ENCODE measurements around the gene SMIM38.
A peak's percentile ranks its signal among the peaks of the same experiment; 100 is the strongest.
"Not testable (repeated sequence)": the region's sequence is repeated elsewhere in the genome, so short reads cannot be mapped to it uniquely, and the experiment has no call there.

Gene SMIM38

DNA sequence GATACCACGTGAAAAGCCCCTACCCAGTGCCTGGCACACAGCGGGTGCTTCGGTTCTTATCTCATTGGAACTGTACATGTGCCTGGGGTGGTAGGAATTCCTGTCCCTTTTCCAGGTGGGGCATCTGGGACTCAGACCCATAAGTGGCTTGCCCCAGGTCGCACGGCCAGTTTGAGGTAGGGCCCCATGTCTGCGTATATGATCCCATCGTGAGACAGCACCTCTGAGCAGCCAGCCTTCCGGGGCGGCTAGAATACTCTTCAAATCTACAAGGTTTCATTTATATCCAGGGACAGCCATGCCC, 33.5 kb upstream of the SMIM38 start:
- no peak for DNase-seq (ENCODE audit: low spot score)

DNA sequence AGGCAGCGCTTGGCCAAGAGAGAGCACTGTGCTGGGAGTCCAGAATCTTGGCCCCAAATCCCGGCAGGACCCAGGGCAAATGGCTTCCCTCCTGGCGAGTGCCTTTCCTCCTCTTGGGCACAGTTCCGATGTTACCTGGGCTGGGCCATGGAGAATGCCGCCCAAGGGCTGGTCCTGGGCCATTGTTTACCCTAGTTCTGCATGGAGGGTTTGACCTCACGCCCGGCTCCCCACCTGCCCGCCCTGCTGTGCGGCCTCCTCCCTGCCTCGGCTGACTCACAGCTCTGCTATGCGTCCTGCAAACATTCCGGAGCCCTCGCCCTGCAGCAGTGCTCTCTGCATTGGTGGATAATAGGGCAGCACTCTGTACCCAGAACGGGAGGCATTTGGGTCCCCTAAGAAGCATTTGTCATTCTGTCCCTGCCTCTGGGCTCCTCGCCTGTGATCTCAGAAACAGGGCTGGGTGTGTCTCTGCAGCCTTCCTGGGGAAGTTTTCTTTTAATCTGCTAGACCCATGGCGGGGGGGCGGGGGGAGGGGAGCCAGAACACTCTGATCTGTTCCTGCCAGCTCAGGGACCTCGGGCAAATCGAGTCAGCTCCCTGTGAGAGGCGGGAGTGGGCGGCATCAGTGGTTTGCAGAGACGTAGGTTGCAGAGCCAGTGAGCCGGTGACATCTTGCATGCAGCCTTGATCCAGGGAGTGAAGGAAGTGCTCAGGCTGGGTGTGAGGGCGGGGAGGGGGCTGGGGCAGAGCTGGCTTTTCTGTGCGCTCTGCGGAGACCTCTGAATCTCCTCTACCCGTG, 32.9 kb upstream of the SMIM38 start:
- peak; percentile 94 for DNase-seq (ENCODE audit: low spot score)

DNA sequence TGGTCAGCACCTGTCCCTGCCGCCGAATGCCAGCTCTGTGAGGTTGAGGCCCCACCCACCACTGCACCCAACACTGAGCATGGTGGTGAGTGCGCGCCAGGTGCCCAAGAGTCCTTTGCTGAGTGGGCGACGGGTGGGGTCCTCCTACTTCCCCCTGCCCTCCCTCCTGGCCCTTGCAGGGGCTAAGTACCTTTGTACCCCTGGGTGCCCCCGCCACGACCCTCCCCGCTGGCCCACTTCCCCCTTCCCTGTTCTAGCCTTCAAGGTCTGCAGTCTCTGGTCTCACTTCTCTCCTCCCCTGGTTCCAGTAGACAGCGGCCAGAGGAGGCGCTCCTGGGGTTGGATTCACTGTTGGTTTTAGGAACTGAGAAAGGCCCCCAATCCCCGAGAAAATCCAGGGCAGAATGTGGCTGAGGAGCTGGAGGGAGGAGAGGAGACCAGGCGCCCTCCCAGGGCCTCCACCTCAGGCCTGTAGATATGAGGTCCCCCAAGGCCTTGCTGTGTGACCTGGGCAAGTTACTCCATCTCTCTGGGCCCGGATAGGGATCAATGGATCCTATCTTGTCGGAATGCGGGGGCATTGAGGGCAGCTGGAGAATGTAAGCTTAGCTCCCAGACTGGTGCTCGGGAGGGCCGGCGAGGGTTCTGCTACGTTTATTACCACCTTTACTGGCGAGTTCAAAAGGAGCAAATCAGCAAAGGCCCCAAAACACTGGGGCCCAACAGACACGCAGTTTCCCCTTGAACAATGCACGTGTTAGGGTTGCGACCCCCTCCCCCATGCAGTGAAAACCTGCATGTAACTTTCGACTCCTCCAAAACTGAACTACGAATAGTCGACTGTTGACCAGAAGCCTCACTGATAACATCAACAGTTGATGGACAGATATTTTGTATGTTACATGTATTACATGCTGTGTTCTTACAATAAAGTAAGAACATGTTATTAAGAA, 31.9 kb upstream of the SMIM38 start:
- DNase-seq (ENCODE audit: low spot score), result no peak

DNA sequence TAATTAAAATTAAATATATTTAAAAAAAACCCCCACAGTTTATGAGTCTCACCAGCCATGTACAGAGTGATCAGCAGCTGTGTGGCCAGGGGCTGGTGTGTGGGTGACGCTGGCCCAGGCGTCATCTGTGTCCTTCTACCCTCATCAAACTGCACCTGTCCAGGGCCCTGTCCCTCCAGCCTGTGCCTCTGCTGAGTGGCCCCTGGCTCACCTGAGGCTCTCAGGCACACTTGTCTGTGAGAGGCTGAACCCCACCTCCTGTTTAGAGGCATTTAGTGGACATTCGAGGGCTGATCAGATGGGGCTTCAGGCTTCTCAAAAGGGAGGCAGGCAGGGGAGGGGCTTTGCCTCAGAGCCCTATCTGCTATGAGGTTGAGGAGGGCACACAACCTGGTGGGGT, 29.9 kb upstream of the SMIM38 start:
- no peak for DNase-seq (ENCODE audit: low spot score)

DNA sequence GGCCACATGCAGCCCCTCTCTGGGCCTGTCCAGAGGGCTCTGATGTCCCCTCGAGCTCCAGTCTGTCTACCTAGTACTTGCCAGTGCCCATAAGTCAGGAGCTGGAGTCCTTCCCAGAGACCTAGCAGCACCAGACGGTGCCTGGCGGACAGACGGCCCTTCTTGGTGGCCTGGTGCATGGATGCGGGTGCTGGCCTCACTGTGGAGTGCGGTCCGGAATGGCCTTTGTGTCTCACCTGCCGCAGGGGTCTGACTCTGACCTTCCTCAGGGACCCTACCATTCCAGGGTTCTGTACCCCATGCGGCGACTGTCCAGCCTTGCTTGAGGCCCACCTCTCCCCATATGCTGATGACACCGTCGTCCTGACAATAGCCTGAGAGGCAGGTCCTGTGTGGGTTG, 29.4 kb upstream of the SMIM38 start:
- DNase-seq (ENCODE audit: low spot score), result no peak

DNA sequence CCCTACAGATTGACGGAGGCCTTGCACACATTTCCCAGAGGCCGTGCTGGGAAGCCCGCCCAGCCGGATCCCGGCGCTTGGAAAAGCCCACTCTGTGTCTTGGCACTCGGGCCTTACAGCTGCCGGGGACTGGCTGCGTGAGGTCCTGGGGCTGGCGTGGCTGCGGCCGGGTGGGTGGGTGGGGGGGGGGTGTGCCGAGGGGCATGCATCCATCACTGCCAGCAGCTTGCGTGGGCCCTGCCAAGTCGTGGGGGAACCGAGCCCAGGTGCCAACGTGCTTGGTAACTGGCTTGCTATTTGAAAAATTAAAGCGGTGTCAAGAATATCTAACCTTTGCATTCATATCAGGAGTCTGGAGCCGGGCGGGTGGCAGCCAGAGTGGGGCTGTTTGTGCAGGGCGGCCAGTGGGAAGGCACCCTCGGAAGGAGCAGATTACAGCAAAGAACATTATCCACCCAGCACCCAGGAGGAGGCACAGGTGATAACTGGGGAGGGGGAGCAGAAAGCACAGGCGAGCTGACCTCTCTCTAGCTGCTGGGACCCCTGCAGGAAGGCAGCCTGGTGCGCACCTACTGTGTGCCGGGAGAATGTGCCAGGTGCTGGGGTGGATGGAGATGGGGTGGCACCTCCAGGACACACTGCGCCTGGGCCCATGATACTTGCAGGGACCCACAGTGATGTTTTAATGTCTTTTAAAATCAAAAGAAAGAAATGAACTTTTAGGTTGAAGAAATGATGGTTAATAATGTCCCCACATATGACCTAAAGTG, 28.5 kb upstream of the SMIM38 start:
- DNase-seq (ENCODE audit: low spot score), result no peak

DNA sequence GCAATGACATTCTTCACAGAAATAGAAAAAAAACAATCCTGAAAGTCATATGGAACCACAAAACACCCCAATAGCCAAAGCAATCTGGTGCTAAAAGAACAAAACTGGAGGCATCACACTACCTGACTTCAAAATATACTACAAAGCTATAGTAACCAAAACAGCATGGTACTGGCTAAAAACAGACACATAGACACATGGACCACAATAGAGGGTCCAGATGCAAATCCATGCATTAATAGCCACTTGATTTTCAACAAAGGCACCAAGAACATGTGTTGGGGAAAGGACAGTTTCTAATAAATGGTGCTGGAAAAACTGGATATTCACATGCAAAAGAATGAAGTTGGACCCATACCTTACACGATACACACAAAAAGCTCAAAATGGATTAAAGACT, 27.9 kb upstream of the SMIM38 start:
- DNase-seq (ENCODE audit: low spot score), result no peak

DNA sequence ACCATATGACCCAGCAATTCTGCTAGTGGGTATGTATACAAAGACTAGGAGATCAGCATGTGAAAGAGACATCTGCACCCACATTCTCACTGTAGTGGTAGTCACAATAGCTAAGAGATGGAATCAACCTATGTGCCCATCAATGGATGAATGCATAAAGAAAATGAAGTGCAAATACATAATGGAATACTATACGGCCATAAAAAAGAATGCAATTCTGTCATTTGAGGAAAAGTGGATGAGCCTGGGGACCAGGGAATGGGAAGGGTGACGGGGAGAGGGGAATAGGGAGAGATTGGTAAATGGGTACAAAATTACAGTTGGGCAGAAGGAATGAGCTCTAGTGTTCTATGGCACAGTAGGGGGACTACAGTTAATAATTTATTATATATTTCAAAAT, 26.7 kb upstream of the SMIM38 start:
- DNase-seq (ENCODE audit: low spot score), result no peak

DNA sequence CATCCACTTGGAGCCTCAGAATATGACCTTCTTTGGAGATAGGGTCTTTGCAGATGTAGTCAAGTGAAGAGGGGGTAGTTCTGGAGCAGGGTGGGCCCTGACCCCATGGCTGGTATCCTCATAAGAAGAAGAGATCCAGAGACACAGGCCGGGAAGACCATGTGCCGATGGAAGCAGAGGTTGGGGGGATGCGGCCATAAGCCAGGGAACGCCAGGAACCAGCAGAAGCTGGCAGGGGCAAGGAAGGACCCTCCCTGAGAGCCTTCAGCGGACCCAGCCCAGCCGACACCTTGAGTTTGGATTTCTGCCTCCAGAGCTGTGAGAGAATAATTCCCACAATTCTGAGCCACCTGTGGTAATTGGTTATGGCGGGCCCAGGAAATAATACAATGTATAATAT, 26.1 kb upstream of the SMIM38 start:
- DNase-seq (ENCODE audit: low spot score), result no peak

DNA sequence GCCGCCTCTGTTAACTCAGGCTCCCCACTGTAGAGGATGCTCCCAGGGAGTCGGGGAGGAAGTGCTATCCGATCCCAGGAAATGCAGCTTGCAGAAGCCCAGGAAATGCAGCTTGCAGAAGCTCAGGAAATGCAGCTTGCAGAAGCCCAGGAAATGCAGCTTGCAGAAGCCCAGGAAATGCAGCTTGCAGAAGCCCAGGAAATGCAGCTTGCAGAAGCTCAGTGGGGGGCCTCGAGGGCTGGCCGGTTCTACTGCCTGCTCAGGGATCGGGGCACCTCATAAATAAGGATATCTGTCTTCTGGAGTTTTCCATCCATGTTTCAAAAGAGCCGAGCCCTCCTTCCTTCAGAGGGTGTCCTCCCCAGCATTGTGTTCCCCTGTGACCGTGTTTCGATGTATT, 25.1 kb upstream of the SMIM38 start:
- DNase-seq (ENCODE audit: low spot score), result no peak

DNA sequence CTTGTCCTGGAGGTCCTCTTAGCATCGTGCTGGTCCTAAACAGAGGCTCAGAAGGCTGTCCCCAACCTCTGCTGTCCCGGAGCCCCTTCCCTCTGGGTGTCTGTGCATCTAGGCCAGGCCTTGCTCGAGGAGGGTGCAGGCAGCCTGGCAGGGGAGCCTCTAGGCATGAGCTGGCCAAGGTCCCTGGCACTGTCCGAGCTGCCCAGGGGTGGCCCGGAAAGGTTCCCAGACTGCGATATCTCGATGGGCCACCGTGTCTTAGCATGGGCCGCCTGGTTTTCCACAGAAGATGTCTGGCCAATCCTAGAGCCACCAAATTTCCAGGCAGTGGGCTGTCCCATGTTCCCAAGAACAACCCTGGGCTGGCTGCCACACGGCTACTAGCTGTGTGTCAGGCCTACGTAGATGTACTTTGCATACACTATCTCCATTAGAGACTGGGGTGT, 24.6 kb upstream of the SMIM38 start:
- DNase-seq (ENCODE audit: low spot score), result no peak

DNA sequence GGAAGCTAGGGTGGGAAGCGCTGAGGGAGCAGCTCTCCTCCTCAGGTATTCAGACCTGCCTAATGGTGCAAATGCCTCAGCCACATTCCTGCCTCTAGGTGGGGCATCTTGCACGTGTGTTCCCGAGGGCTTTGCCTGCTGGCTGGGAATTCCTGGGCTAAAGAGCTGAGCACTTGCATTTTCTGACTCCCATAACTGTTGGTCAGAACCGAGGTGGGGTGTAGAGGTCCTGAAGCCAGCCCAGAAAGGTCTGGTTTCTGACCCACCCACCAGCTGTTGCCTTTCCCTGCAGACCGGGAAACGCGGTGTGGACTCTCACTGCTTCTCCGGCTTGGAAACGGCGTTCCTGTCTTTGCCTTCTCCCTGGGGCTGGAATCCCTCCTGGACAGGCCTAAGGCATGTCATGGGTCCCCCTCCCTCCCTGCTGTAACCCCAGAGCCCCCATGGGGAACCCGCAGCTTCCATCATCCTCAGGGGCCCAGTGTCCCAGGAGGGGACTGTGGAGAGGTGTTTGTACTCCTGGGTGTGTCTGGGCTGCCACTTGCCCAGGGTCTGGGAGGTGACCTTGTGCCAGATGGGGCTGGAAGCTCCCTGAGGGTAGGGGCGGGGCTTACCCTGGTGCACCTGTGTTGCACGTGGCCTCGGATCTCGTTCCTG, 24.0 kb upstream of the SMIM38 start:
- peak; percentile 80 for DNase-seq (ENCODE audit: low spot score)

DNA sequence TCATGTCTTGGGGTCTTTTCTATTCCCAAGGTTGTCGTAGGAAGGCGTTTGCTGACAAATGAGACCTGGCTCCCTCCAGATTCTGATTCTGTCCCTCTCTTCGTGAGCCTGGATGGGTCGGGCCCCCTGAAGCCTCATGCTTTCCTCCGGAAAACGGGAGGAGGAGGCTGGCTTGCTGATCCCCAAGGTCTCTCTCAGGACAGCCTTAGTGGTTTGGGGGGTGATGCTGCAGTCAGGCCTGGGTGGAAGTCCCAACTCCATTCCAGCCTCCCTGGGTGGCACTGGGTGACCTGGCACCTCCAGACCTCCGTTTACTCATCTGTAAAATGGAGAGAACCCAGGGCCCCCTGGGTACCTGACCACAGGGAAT, 23.4 kb upstream of the SMIM38 start:
- no peak for DNase-seq (ENCODE audit: low spot score)

DNA sequence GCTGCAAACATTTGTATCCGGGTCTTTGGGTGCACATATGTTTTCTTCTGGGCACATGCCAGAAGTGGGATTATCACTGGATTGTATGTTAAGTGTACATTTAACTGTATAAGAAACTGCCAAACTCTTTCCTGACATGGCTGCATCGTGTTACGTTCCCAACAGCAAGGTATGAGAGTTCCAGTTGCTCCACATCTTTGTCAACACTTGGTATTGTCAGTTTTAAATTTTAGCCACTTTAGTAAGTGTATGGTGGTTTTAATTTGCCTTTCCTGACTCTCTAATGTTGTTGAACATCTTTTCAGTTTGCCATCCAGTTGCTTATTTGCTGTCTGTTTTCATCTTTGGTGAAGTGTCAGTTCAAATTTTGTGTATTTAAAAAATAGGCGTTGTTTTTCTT, 22.5 kb upstream of the SMIM38 start:
- DNase-seq (ENCODE audit: low spot score), result no peak

DNA sequence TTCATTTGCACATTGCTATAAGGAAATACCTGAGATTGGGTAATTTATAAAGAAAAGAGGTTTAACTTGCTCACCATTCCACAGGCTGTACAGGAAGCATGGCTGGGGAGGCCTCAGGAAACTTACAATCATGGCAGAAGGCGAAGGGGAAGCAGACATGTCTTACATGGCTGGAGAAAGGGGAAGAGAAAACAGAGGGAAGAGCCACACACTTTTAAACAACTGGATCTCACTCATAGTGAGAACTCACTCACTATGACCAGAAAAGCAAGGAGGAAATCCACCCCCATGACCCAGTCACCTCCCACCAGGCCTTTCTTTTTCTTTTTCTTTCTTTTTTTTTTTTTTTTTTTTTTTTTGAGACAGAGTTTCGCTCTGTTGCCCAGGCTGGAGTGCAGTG, 21.6 kb upstream of the SMIM38 start:
- DNase-seq (ENCODE audit: low spot score), result not testable (repeated sequence)

DNA sequence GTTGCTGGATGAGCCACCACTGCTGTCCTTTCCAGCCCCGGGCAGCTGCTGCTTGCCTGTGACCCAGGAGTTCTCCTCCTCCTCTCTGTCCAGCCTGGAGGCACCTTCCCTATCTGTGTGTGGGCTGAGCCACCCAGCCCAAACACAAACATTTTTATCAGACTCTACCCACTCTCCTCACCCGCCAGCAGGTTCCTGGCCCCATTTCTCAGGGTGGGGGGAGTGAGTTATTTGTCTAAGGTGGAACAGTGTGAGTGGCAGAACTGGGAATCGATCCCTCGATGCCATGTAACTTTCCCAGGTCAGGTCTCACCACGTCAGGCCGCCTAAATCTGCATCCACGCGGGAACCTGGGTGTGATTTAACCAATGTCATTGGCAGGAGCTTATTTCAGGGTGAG, 20.8 kb upstream of the SMIM38 start:
- no peak for DNase-seq (ENCODE audit: low spot score)

DNA sequence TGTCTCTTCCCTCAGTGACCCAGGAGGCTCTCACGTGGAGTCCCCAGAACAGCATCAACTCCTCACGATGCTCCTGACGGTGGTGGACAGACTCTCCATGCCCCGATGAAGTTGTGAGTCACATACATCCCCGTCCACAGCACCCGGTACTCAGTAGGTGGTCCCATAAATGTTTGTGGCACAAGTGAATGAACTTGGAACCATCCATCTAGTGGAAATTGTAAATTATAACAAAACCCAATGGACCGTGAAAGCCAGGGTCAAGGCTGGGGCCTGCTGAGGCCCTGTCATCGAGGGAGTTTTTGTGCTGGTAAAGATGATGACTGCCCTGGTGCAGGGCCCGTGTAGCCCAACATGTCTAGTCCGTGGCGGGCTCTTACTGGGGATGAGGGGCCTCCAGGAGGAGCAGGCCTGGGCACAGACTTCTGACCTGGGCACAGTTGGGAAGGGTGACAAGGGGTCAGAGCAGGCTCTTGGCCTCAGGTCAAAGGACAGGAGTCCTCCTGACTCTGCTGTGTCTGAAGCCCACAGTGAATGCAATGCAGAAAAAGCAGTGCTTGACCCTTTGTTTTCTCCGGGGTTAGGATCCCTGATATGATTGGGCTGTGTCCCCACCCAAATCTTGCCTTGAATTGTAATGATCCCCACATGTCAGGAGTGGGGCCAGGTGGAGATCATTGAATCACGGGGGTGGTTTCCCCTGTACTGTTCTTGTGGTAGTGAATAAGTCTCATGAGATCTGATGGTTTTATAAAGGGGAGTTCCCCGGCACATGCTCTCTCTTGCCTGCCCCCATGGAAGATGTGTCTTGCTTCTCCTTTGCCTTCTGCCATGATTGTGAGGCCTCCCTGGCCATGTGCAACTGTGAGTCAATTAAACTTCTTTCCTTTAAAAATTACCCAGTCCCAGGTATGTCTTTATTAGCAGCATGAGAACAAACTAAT, 20.0 kb upstream of the SMIM38 start:
- no peak for DNase-seq (ENCODE audit: low spot score)

DNA sequence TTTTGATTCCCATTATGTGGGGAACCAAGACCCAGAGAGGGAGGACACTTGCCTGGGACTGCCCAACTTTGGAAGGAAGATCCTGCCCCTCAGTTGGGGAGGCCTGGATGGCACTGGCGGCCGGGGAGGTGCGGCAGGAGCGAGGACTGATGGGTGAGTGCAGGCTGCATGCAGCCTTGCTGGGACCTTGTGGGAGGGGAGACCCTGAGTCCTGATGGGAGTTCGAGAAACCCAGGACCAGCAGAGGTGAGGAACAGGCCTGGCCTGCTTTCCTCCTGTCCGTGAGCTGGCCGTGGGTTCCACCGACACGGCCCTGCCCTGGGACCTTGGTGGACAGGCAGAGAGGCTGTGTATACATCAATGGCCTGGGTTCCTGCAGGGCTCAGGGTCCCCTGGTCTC, 19.3 kb upstream of the SMIM38 start:
- DNase-seq (ENCODE audit: low spot score), result no peak

DNA sequence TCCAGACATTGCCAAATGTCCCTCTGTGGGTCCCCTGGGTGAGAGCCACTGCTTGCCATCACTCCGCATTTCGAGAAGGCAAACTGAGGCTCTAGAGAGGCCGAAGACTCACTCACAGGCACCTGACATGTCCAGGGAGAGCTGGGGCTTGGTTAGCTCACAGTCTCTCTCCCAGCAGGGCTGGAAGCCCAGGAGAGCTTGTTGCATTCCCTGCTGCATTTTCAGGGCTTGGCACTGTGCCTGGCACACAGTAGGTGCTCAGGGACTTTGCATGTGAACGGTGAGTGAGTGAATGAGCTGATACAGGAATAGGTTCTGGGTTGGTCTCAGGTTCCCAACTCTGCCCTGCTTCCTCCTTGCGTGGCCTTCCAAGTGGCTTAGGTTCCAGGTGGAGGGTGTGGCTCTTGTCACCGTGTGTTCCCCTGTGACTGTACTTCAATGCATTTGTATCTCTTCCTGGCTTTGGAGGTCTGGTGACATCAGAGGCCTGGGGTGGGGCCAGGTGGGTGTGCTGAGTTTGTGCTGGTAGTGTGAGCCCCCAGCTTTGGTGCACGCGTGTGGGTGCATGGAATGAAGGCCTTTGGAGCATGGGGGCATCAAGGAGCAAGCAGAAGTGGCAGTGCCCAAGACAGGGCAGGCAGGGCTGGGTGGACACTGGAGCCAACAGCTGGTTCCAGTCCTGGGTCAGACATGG, 18.4 kb upstream of the SMIM38 start:
- no peak for DNase-seq (ENCODE audit: low spot score)

DNA sequence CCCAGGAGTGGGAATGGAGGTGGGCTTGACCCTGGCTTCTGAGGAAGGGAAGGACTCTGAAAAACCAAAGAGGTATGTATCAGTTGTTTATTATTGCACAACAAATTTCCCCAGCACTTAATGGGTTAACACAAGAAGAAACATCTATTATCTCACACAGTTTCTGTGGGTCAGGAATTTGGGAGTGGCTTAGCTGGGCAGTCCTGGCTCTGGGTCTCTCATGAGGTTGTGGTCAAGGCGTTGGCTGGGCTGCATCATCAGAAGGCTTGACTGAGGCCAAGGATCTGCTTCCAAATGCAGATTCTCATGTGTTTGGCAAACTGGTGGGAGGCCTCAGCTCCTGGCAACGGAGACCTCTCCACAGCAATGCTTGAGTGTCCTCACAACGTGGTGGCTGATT, 17.5 kb upstream of the SMIM38 start:
- peak; percentile 83 for DNase-seq (ENCODE audit: low spot score)

All from AG20443 (cell line).